ENCODE data around the gene ARPC1A.

- TF ChIP-seq, protein P1, sequence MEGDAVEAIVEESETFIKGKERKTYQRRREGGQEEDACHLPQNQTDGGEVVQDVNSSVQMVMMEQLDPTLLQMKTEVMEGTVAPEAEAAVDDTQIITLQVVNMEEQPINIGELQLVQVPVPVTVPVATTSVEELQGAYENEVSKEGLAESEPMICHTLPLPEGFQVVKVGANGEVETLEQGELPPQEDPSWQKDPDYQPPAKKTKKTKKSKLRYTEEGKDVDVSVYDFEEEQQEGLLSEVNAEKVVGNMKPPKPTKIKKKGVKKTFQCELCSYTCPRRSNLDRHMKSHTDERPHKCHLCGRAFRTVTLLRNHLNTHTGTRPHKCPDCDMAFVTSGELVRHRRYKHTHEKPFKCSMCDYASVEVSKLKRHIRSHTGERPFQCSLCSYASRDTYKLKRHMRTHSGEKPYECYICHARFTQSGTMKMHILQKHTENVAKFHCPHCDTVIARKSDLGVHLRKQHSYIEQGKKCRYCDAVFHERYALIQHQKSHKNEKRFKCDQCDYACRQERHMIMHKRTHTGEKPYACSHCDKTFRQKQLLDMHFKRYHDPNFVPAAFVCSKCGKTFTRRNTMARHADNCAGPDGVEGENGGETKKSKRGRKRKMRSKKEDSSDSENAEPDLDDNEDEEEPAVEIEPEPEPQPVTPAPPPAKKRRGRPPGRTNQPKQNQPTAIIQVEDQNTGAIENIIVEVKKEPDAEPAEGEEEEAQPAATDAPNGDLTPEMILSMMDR (conservative IDR thresholded peaks at IDR 0.05; ENCODE audit: low read length): no peak
- no peak for TF ChIP-seq EZH2phosphoT487 (IDR thresholded peaks at IDR 0.05; ENCODE audit: borderline replicate concordance)
Measured at GRCh38 chr7:99311702-99312101, 14.0 kb upstream of the ARPC1A start.
